H9 (cell line): Measurements from ENCODE around the gene LYSMD2. TPM values are rescaled to one million over a fixed set of nuclear protein-coding genes. Genes with fewer than 3 reads are reported as not detected.

Source experiments
- DNase-seq: peaks from one replicate; pipeline ENCODE4 v3.0.0-alpha.2; 2017
- H2AFZ ChIP-seq: one replicate; pipeline ENCODE4 v1.6.1; 2013; ENCODE audit warnings: mild to moderate bottlenecking, low read length, control low read depth, moderate library complexity
- H2AK5ac ChIP-seq: 2 replicates; pipeline ENCODE4 v1.6.1; 2013; ENCODE audit warnings: low read length, control low read depth, mixed read lengths; ENCODE audit not compliant: insufficient read length
- H2BK120ac ChIP-seq: one replicate; pipeline ENCODE4 v1.6.1; 2013; ENCODE audit warnings: low read depth, mild to moderate bottlenecking, low read length, control low read depth, inconsistent platforms; ENCODE audit not compliant: poor library complexity, severe bottlenecking
- H2BK12ac ChIP-seq: 2 replicates; pipeline ENCODE4 v1.6.1; 2013; ENCODE audit warnings: low read length, control low read depth, mixed read lengths, low read depth; ENCODE audit not compliant: insufficient read length
- H2BK15ac ChIP-seq: 2 replicates; pipeline ENCODE4 v1.6.1; 2013; ENCODE audit warnings: low read depth, low read length, control low read depth
- H2BK20ac ChIP-seq: one replicate; pipeline ENCODE4 v1.6.1; 2013; ENCODE audit warnings: low read depth, mild to moderate bottlenecking, low read length, control low read depth, inconsistent platforms; ENCODE audit not compliant: poor library complexity, severe bottlenecking
- H2BK5ac ChIP-seq: 2 replicates; pipeline ENCODE4 v1.6.1; 2013; ENCODE audit warnings: low read length, control low read depth, mixed read lengths; ENCODE audit not compliant: insufficient read length
- H3K14ac ChIP-seq: 2 replicates; pipeline ENCODE4 v1.6.1; 2013; ENCODE audit warnings: low read length, control low read depth; ENCODE audit not compliant: insufficient read depth
- H3K18ac ChIP-seq: 2 replicates; pipeline ENCODE4 v1.6.1; 2013; ENCODE audit warnings: low read depth, mild to moderate bottlenecking, mixed read lengths, low read length, control low read depth; ENCODE audit not compliant: insufficient read length
- H3K23ac ChIP-seq: 2 replicates; pipeline ENCODE4 v1.6.1; 2013; ENCODE audit warnings: low read length, control low read depth, mixed read lengths, low read depth; ENCODE audit not compliant: insufficient read length
- H3K23me2 ChIP-seq: 2 replicates; pipeline ENCODE4 v1.6.1; 2013; ENCODE audit warnings: low read depth, mild to moderate bottlenecking, mixed read lengths, low read length, control low read depth; ENCODE audit not compliant: insufficient read length, poor library complexity, severe bottlenecking
- H3K27ac ChIP-seq: 2 replicates; pipeline ENCODE4 v1.5.1; 2013; ENCODE audit warnings: low read length, control low read depth, mixed read lengths, low read depth; ENCODE audit not compliant: insufficient read length
- H3K27me3 ChIP-seq: 2 replicates; pipeline ENCODE4 v1.6.1; 2013; ENCODE audit warnings: low read length, control low read depth, inconsistent platforms; ENCODE audit not compliant: insufficient read depth
- H3K4ac ChIP-seq: 2 replicates; pipeline ENCODE4 v1.6.1; 2013; ENCODE audit warnings: low read depth, mild to moderate bottlenecking, control low read depth, inconsistent platforms, low read length, moderate library complexity
- H3K4me1 ChIP-seq: 2 replicates; pipeline ENCODE4 v1.6.1; 2013; ENCODE audit warnings: low read length, control low read depth, inconsistent platforms; ENCODE audit not compliant: insufficient read depth
- H3K4me2 ChIP-seq: 2 replicates; pipeline ENCODE4 v1.6.1; 2013; ENCODE audit warnings: low read length, control low read depth, mixed read lengths; ENCODE audit not compliant: insufficient read length, insufficient read depth
- H3K56ac ChIP-seq: 2 replicates; pipeline ENCODE4 v1.6.1; 2013; ENCODE audit warnings: low read depth, mild to moderate bottlenecking, mixed read lengths, low read length, control low read depth; ENCODE audit not compliant: insufficient read length
- H3K79me1 ChIP-seq: 2 replicates; pipeline ENCODE4 v1.6.1; 2013; ENCODE audit warnings: low read depth, mild to moderate bottlenecking, moderate library complexity, low read length, control low read depth, inconsistent platforms; ENCODE audit not compliant: insufficient read depth, poor library complexity, severe bottlenecking
- H3K79me2 ChIP-seq: 2 replicates; pipeline ENCODE4 v1.6.1; 2013; ENCODE audit warnings: low read length, control low read depth, inconsistent platforms; ENCODE audit not compliant: insufficient read depth
- H3K9ac ChIP-seq: 2 replicates; pipeline ENCODE4 v1.6.1; 2013; ENCODE audit warnings: low read length, control low read depth, mixed read lengths; ENCODE audit not compliant: insufficient read length; ENCODE audit errors: extremely low read depth
- H3K9me3 ChIP-seq: one replicate; pipeline ENCODE4 v1.6.1; 2013; ENCODE audit warnings: low read depth, low read length, inconsistent platforms; ENCODE audit not compliant: control insufficient read depth
- H3T11ph ChIP-seq: one replicate; pipeline ENCODE4 v1.6.1; 2013; ENCODE audit warnings: mild to moderate bottlenecking, low read length, control low read depth, inconsistent platforms
- H4K20me1 ChIP-seq: one replicate; pipeline ENCODE4 v1.6.1; 2013; ENCODE audit not compliant: control insufficient read depth, insufficient read length, insufficient read depth
- H4K5ac ChIP-seq: 2 replicates; pipeline ENCODE4 v1.6.1; 2013; ENCODE audit warnings: low read depth, mild to moderate bottlenecking, mixed read lengths, low read length, control low read depth; ENCODE audit not compliant: insufficient read length
- H4K8ac ChIP-seq: replicated peaks from 2 replicates; pipeline ENCODE4 v1.6.1; 2013; ENCODE audit warnings: low read length, control low read depth, mixed read lengths, low read depth; ENCODE audit not compliant: insufficient read length
- H4K91ac ChIP-seq: 2 replicates; pipeline ENCODE4 v1.6.1; 2013; ENCODE audit warnings: low read depth, mild to moderate bottlenecking, moderate library complexity, mixed read lengths, low read length, control low read depth; ENCODE audit not compliant: insufficient read length
- H3K27ac Mint-ChIP-seq, 3 experiments: 2 replicates in 2 of 3; 3 replicates in 1 of 3; pipeline ENCODE4 v1.8.0; 2020 to 2021; ENCODE audit warnings: mixed read lengths in 3 of 3, mild to moderate bottlenecking in 1 of 3, moderate library complexity in 1 of 3
- H3K27me3 Mint-ChIP-seq: 2 replicates; pipeline ENCODE4 v1.8.0; 2021; ENCODE audit warnings: low read depth, mild to moderate bottlenecking, moderate library complexity, mixed read lengths
- H3K36me3 Mint-ChIP-seq, 3 experiments: 2 replicates in 2 of 3; 3 replicates in 1 of 3; pipeline ENCODE4 v1.8.0; 2020 to 2021; ENCODE audit warnings: low read depth in 3 of 3, mixed read lengths in 3 of 3; ENCODE audit not compliant: insufficient read depth in 1 of 3
- H3K4me1 Mint-ChIP-seq, 2 experiments: 2 replicates each; pipeline ENCODE4 v1.8.0; 2020; ENCODE audit warnings: mixed read lengths in 2 of 2
- H3K4me3 Mint-ChIP-seq, 2 experiments: 2 replicates in 1 of 2; 3 replicates in 1 of 2; pipeline ENCODE4 v1.8.0; 2020 to 2021; ENCODE audit warnings: mild to moderate bottlenecking in 2 of 2, mixed read lengths in 2 of 2, moderate library complexity in 1 of 2
- H3K9me3 Mint-ChIP-seq, 2 experiments: 2 replicates in 1 of 2; 3 replicates in 1 of 2; pipeline ENCODE4 v1.8.0; 2020; ENCODE audit warnings: mild to moderate bottlenecking in 2 of 2, mixed read lengths in 2 of 2, moderate library complexity in 1 of 2
- CTCF ChIP-seq: fragments of 200-600 bp; sonication (generic); conservative IDR thresholded peaks from 3 replicates; pipeline ENCODE4 v1.8.0; 2021; ENCODE audit warnings: antibody characterized with exemption, mild to moderate bottlenecking
- WGBS: extraction: QIAGEN DNeasy Blood & Tissue Kit; methylation state at CpG from one replicate; pipeline ENCODE4 v1.1.7; 2013; ENCODE audit warnings: missing lambda C conversion rate, low lambda C conversion rate, mixed read lengths; ENCODE audit not compliant: insufficient read length; ENCODE audit errors: extremely low coverage; 5-methylcytosine and 5-hydroxymethylcytosine counted together
- total RNA-seq: library from RNA; stranded (reverse); gene quantifications from 2 replicates; pipeline ENCODE4 v1.2.1, GENCODE V29; 2021

LYSMD2 gene
- total RNA-seq, 1 experiment from 2014 or later: 3.9 TPM

GRCh38 chr15:51736069-51736468 lies 1.4 kb downstream of the LYSMD2 start:
- Mint-ChIP-seq H3K4me1 (peaks cover 18 to 24% of the 10 kb centered on the region in 2 experiments), H3K27me3 (peaks cover 43% of the 10 kb centered on the region), H3K36me3 (no peaks in the 10 kb centered on the region; a peak in 1 of 7 replicates), H3K27ac (no peak overlapping the region), H3K9me3 (no peaks in the 10 kb centered on the region; a peak in 2 of 5 replicates), H3K4me3 (peak overlapping the region; percentile 66 to 82; a peak in 4 of 5 replicates)
- Histone ChIP-seq H3K18ac (no peak overlapping the region), H2BK15ac (no peak overlapping the region), H4K91ac (no peak overlapping the region), H3K79me1 (no peaks in the 10 kb centered on the region), H3K4ac (no peak overlapping the region), H3K23ac (no peak overlapping the region), H2BK12ac (no peak overlapping the region), H2AFZ (no peak overlapping the region), H2AK5ac (no peak overlapping the region), H3K9ac (no peak overlapping the region), H2BK20ac (no peak overlapping the region), H3K23me2 (peaks cover 7% of the 10 kb centered on the region), H3K56ac (no peak overlapping the region), H3K27ac (no peak overlapping the region), H3T11ph (no peak overlapping the region), H3K27me3 (peaks cover 7% of the 10 kb centered on the region; the same call in 1 of the 2 replicates), H4K20me1 (no peaks in the 10 kb centered on the region), H2BK120ac (no peak overlapping the region), H3K4me2 (no peak overlapping the region), H3K14ac (no peak overlapping the region), H3K79me2 (0 out of 2 replicates have a peak, but pooled peaks cover 1% of the 10 kb centered on the region), H2BK5ac (no peak overlapping the region), H4K8ac (no peak overlapping the region), H3K9me3 (no peaks in the 10 kb centered on the region), H4K5ac (no peak overlapping the region), H3K4me1 (no peaks in the 10 kb centered on the region)
- TF ChIP-seq CTCF: no peak
- DNase-seq: no peak
- WGBS: no CpG with 5 or more reads among the region's 3 CpGs
